K562 (cell line): Measurements from ENCODE around the gene TRMT1. TPM values are rescaled to one million over a fixed set of nuclear protein-coding genes. Genes with fewer than 3 reads are reported as not detected.

Experiments used
- CREB3 ChIP-seq: fragments of 450-650 bp; conservative IDR thresholded peaks from 2 replicates; pipeline ENCODE4 v1.6.1; 2016; ENCODE audit warnings: missing genetic modification characterization, low read depth, mild to moderate bottlenecking, missing compliant biosample characterization, moderate library complexity
- GABPB2 ChIP-seq: fragments of 250-450 bp; sonication (Bioruptor Pico); conservative IDR thresholded peaks from 2 replicates; pipeline ENCODE4 v1.5.1; 2021; ENCODE audit warnings: mild to moderate bottlenecking
- GATAD2A ChIP-seq: fragments of 450-650 bp; IDR thresholded peaks from 2 replicates; pipeline ENCODE4 v1.6.1; 2017
- IRF1 ChIP-seq: sonication (generic); formaldehyde crosslinking; IDR thresholded peaks from 2 replicates; pipeline ENCODE4 v1.8.0; 2022; ENCODE audit warnings: missing genetic modification reagents, mild to moderate bottlenecking, borderline replicate concordance
- NEUROD1 ChIP-seq: fragments of 150-350 bp; IDR thresholded peaks from 2 replicates; pipeline ENCODE4 v1.6.1; 2014; ENCODE audit warnings: borderline replicate concordance, low read length, low read depth; ENCODE audit not compliant: partially characterized antibody
- PML ChIP-seq: IDR thresholded peaks from 2 replicates; pipeline ENCODE4 v1.6.1; 2012; ENCODE audit warnings: low read length, inconsistent platforms
- POLR3A ChIP-seq: IDR thresholded peaks from 2 replicates; pipeline ENCODE4 v1.6.1; 2011; ENCODE audit warnings: borderline replicate concordance, mild to moderate bottlenecking, moderate library complexity; ENCODE audit not compliant: insufficient read length, insufficient read depth; ENCODE audit errors: extremely low read depth
- PPARD ChIP-seq: fragments of 250-450 bp; sonication (Bioruptor Pico); IDR thresholded peaks from 2 replicates; pipeline ENCODE4 v1.8.0; 2022; ENCODE audit warnings: inconsistent platforms, mild to moderate bottlenecking, moderate library complexity
- PRDM10 ChIP-seq: fragments of 450-650 bp; IDR thresholded peaks from 2 replicates; pipeline ENCODE4 v1.6.1; 2018; ENCODE audit not compliant: partially characterized antibody
- REST ChIP-seq, 2 experiments: fragments of 450-650 bp; formaldehyde crosslinking in 1 of 2; IDR thresholded peaks; 2 replicates each; pipeline versions ENCODE4 v1.4.0 to v1.6.1; 2014 to 2020; ENCODE audit warnings: mild to moderate bottlenecking in 2 of 2, borderline replicate concordance in 1 of 2, low read depth in 1 of 2
- SMARCE1 ChIP-seq: fragments of 450-650 bp; IDR thresholded peaks from 2 replicates; pipeline ENCODE4 v1.7.1; 2016; ENCODE audit warnings: mild to moderate bottlenecking
- SRSF9 ChIP-seq: fragments of 200-400 bp; formaldehyde crosslinking; IDR thresholded peaks from 2 replicates; pipeline ENCODE4 v1.6.1; 2017; ENCODE audit warnings: low read depth, low read length, borderline replicate concordance
- ZNF77 ChIP-seq: fragments of 250-450 bp; sonication (Bioruptor Pico); IDR thresholded peaks from 2 replicates; pipeline ENCODE4 v1.5.0; 2020
- polyA plus RNA-seq, 8 experiments: library from polyadenylated mRNA; depleted of rRNA in 4 of 8; stranded (reverse) in 5 of 8; unstranded in 3 of 8; fragments of >200 nt; fragmentation: Nextera tagmentation in 2 of 8; fragmentation: Illumina TruSeq in 1 of 8; extraction: Ambion mirVana in 2 of 8; extraction: Trizol in 1 of 8; gene quantifications; 2 replicates each; pipeline versions ENCODE4 v1.2.1 to v1.2.3, GENCODE V29; 2011 to 2014; ENCODE audit warnings: inconsistent platforms in 1 of 8, missing spikeins in 1 of 8
- total RNA-seq, 7 experiments: library from RNA; depleted of rRNA in 6 of 7; stranded (reverse); fragments of >200 nt in 6 of 7; fragmentation: Illumina TruSeq in 2 of 7; extraction: Trizol in 2 of 7; gene quantifications; 2 replicates each; pipeline versions ENCODE4 v1.2.1 to v1.2.3, GENCODE V29; 2011 to 2021; ENCODE audit warnings: low replicate concordance in 1 of 7

The TRMT1 gene
- total and polyA plus RNA-seq, 9 of the 15 experiments (the other 6 are each of a cell fraction or from before 2014, with no cell fraction given) = 5.8 to 158 (median 54.3) TPM

- TF ChIP-seq REST (IDR thresholded peaks at IDR 0.05; ENCODE audit: borderline replicate concordance) = no peak
- TF ChIP-seq REST (CRISPR knock-in tag; IDR thresholded peaks at IDR 0.05; ENCODE audit: low read depth) = no peak
- TF ChIP-seq SMARCE1 = 0 out of 2 replicates have a peak, but pooled peaks have one; percentile 39
- no peak for TF ChIP-seq SRSF9
- no peak for TF ChIP-seq GABPB2 (CRISPR knock-in tag)
- TF ChIP-seq GATAD2A = peak; percentile 60; the same call in 1 of the 2 replicates
- TF ChIP-seq POLR3A = no peak
- TF ChIP-seq CREB3 (tag) = no peak
- TF ChIP-seq NEUROD1 = no peak
- TF ChIP-seq PML = no peak
- TF ChIP-seq PRDM10 = peak; percentile 68
- no peak for TF ChIP-seq ZNF77 (CRISPR knock-in tag)
- TF ChIP-seq IRF1 = no peak
- no peak for TF ChIP-seq PPARD
Measured at GRCh38 chr19:13164343-13165161, 48.0 kb upstream of the TRMT1 start (continued).
